ENCODE data around the gene CLTA.
"Not testable (repeated sequence)": the region's sequence is repeated elsewhere in the genome, so short reads cannot be mapped to it uniquely, and the experiment has no call there.

CLTA gene

DNA sequence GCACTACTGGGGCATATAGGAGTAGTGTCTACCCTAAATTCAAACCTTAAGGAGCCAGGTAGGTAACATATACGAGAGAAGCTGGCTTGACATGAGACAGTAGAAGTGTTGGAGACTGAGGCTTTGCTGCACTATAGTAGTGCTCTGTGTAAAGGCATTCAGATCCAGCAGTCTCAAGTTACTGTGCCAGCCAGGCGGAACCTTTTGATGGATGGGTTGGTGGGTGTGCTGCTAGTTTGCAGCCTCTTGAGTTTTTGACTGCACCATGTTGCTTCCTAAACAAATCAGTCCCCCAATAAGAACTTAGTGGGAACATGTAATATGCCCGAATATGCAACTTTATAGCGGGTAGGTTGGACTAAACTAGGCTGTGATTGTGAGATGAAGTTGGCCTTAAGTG is 1.5 kb downstream of the CLTA start:
- DNase-seq, result no peak

DNA sequence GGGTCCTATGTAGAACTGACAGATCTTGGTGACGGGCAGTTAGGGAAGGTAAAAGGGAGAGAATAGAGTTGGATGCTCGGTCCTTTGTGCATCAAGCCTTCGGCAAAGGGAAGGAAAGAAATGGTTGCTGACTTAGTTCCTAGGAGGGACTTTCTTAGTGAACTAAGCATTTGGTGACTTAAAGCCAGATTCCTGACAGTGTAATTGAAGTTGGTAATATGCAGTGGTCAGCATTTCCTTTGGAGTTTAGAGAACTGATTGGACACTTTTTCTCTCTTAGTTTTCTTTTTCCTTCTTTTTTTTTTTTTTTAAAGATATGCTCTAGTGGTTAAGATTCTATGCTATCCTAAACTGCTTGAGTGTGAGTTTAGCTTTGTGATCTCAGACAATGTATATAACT is 2.3 kb downstream of the CLTA start:
- no peak for DNase-seq

DNA sequence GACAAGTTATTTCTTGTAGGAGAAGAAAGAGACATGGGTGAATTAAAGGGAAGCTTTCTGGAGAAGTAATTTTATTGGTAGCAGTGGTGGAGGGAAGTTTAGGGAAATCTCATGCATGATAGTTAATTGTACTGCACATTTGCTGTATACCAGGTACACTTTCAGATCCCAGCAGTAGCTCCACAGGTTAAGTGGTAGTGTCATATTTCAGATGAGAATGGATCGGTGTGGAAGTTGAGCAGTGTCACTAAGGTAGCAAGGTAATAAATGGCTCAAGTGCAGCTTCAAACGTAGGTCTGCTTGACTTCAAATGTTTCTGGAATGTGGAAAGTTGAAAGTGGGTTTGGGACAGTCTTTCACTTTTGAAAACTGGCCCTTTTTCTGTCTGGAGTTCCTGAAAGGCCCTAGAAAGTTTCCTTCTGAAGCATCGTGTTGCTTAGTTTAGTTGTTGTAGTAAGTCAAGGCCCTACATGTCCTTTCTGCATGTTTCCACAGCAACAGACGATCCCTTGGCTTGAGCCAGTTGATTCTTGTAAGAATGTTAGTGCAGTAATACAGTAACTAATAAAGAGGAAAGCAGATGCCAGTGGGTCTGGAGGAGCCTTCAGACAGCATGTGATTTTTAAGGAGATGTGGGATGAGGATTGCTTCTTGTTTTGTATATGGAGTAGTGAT is 3.7 kb downstream of the CLTA start:
- no peak for DNase-seq

DNA sequence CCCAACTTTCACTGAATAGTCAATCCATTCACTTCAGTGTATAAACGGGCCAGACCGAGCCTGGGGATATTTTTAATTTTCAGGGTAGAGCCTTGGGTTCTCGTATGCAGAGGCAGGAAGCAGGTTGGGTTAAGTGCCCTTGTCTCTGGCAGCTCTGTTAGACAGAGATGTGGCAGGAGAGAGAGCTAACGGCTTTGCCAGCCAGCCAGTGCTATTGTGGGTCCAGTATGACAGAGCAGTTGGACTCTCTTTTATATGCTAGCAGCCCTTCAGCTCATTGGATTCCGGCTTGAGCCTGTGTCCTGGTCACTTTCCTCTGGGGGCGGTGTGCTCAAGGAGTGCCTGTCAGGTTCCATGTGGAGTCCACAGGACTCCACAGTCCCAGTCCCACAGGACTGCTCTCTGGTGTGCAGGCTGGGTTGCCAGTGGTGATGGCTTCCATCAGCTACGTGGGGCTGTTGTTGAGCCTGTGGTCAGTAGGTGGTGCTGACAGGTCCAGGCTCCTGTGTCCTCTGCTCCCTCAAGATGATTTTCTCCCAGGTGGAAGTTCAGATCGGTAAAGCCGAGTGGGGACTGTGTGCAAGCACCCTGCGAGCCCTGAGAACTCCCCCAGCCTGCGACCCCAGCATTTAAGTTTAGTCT is 14.3 kb downstream of the CLTA start:
- no peak for DNase-seq

DNA sequence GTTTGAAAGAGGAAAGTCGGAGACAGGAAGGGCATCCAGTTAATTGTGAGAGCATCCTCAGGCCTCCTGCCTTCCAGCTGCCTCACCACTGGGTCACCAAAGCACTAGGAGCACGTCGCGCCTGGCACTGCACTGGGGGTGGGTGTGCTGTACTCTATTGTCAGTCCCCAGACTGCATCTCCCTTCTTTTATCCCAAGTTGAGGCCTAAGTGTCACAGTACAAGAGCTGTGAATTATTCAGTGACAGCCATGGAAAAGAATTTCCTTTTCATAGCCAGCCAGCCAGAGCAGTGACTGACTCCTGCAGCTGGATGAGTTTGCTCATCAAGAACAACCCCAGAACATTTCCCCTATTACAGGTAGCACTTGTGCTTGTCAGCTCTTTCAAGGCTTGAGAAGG is 16.3 kb downstream of the CLTA start:
- no peak for DNase-seq

DNA sequence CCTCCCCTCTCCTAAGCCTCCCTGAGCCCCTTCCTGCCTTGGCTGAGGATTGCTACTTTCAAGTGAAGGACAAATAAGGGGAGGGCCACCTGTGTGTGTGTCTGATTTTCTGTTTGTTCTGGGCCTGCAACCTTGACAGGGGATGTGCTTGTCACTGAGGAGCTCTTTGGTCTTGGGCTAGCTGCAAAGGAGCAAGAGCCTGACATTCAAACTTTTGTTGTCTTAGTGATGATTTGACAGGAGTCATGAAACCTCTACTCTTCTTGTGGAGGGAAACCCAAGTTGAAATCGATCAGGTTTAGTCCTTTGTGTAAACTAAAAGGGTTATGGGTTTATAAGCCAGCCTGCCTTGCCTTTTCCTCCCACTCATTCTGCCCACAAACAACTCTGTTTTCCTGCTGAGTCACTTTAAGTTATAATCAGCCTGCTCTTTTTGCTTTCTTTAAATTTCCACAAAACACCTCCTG is 16.9 kb downstream of the CLTA start:
- DNase-seq, result no peak

DNA sequence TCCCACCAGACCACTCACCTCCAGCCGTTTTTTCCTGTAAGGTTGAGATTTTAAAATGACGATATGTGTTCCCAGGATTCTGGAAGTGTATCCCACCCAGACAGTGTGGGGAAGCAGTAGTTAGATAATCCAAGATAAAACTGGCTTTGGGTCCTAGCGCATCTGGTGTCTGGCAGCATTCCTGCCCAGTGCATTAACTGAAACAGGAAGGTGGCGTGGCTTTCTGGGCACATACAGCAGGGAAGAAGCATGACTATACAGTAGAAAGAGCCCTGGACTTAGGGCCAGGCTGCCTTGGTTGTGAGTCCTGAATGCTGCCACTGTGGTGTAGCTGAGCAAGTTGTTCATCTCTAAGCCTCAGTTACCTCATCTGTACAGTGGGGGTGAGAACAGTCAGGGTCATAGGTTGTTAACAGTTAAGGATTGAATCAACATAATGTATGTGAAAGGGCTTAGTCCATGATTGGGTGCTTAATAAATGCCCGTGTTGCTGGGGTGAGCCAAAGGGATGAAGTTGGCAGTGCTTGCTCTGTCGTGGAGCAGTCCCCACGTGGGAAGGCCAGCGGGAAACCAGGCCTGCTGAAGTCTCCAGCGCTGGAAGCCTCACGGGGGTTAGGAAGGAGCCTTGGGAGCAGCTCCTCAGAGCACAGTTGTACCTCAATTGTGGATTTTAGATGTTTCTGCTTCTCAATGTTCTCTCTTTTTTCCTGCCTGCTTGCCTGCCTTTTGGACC is 18.0 kb downstream of the CLTA start:
- no peak for DNase-seq

DNA sequence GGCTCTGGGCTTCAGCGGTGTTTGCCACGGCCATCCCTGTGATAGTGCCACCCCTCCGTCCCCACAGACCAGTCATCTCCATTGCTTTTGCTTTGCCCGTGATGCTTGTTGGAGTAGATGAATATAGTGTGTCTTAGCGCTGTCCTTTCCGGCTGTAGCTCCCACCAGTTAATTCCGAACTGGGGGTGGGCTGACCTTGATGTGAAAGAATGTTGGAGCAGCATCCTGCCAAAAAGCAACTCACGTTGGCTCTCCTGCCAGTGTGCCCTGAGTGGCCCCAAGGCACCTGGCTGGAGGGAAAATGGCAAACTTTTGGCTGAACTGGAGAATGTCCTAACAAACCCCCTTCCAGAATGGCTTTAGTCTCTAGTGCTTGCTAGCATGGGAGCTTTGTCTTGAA is 20.0 kb downstream of the CLTA start:
- no peak for DNase-seq

DNA sequence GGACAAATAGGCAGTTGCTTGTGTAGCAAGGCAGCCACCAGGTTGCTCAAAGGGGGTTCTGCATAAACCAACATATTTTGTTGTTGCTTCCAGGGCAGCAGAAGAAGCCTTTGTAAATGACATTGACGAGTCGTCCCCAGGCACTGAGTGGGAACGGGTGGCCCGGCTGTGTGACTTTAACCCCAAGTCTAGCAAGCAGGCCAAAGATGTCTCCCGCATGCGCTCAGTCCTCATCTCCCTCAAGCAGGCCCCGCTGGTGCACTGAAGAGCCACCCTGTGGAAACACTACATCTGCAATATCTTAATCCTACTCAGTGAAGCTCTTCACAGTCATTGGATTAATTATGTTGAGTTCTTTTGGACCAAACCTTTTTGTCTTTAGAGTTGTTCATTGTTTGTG is 20.8 kb downstream of the CLTA start:
- DNase-seq, result no peak

DNA sequence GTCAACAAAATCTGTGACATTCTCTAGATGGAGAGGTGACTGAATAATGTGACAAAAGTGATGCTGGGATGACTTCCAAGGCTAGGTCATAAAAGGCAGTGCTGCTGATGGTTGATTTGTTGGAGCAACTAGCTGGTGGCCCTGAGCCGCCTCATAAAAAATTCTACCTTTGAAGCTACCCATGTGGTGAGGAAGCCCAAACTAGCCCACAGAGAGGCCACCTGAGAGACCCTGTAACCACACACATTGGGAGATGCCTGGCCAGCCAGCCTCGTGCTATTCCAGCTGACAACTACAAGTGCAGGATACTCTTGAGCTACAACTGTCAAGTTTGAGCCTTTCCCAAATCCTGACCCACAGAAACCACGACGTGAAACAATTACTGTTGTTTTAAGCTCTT is 22.7 kb downstream of the CLTA start:
- no peak for DNase-seq

DNA sequence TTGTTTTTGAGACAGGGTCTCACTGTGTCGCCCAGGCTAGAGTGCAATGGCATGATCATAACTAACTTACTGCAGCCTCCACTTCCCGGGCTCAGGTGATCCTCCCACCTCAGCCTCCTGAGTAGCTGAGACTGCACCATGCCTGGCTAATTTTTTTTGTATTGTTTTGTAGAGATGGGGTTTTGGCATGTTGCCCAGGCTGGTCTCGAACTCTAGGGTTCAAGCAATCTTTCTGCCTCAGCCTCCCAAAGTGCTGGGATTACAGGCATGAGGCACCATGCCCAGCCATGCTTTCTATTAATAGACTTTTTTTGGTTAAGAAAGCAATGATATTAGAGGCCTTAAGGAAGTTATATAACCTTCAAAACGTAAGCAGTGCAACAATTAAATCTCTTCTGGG is 23.3 kb downstream of the CLTA start:
- no peak for DNase-seq

DNA sequence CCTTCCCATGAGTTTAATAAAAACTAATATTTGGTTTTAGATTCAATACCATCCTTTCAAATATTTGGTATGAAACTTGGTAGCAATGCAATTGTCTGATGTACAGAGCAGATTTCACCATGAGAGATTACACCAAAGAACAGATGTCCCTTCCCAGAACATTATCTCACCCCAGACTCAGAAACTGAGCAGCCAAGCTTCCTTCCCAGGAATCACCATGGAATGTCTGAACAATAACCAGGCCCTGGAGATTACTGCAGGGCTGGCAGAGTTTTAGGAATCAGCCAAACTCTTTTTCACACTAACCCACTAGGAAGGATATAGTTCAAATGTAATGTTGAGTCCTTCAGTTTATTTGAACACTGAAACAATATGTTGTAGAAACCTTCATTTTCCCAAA is 23.9 kb downstream of the CLTA start:
- DNase-seq, result no peak

DNA sequence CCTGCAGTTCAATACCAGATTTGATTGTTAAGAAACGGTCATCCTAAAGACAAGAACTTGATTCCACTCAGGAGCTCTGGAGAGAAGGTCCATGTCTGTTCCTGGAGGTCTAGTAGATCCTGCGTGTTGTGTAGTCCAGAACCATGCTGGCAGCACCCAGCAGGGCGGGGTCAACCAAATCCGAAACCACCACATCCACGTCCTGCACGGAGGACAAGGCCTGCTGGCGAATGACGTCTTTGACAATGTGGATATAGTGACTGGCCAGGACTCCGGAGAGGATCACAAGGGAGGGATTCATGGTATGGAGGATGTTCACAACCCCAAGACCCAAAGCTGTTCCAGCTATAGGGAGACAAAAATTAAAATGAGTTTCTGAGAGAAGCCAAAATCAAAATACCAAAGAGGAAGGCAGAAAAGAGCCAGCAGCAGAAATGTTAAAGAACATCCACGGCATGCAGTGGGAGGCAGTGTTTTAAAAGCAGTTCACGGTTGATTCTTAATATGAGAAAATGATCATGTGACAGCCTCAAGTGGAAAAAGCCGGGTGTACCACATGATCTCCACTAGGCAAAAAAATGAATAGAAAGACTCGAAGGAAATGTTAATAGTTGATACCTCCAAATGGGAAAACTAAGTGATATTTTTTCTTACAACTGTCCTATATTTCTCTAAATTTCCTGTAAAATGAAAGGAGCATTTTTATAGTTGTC is 26.7 kb downstream of the CLTA start:
- DNase-seq, result no peak

DNA sequence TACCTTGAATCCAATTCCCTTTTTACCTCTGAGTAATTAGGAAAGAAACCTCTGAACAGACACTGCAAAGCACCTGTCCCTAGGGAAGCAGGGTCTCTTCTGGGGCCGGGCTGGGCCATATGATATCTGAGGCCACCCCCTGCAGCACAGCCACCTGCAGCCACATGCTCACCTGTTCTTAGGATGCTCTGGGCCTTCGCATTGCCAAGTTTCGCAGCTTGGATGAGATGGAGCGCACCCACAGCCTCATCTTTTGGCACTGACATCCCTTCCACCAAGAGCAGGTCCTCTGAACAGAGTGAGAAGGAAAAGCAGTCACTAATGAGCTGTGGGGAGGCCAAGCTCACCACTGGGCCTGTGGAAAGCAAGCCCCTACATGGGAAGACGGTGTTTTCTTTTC is 27.3 kb downstream of the CLTA start:
- DNase-seq, result no peak

DNA sequence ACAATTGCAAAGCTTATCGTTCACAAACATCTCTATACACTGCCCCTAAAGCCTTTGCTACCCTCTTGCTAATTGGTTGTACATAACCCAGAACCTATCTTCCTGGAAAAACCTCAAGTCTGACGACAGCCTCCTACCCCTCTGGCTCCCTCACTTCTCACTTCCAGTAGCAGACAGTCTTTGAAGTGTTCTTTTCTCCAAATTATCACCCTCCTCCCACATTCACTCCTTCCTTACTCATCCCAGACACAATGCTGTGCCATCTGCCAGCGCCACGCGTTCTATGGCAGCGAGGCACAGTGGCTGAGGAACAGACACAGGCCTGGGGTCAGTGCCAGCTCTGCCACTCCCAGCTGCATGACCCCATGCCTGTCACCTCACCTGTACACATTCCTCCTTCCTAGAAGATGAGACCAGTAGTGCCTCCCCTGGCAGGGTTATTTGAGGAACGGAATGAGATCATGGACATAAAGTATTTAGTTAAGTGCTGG is 27.7 kb downstream of the CLTA start:
- no peak for DNase-seq

DNA sequence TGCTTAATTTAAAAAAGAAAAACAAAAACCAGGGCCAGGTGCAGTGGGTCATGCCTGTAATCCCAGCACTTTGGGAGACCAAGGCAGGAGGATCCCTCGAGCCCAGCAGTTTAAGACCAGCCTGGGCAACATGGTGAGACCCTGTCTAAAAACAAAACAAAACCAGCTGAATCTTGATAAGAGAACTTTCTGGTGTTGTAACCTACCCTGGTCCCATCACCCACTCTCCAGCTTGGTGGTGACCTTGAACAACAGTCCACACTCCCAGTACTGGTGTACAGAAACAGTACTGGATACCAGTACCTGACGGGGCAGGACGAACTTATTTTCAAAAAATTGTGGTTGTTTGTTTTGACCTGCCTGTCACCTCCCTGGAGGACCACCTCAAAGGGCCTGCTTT is 30.9 kb downstream of the CLTA start:
- DNase-seq, result no peak

DNA sequence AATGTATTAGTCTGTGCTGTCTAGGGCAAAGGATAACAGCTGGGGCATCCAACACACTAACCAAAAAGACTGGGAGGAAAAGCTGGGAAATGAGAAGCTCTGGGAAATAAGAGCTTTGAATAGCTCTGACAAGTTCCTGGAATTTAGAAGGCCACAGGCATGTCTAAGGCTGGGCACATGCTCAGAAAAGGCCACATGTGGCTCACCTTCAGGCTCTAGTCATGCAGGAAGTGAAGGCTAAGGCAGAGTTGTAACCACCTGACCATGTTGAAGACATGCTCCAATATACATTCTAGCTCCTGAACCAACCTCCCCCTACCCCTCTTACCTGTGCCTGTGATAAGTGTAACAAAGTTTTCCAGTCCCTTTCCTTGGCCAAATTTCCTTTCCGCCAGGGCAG is 31.7 kb downstream of the CLTA start:
- no peak for DNase-seq

DNA sequence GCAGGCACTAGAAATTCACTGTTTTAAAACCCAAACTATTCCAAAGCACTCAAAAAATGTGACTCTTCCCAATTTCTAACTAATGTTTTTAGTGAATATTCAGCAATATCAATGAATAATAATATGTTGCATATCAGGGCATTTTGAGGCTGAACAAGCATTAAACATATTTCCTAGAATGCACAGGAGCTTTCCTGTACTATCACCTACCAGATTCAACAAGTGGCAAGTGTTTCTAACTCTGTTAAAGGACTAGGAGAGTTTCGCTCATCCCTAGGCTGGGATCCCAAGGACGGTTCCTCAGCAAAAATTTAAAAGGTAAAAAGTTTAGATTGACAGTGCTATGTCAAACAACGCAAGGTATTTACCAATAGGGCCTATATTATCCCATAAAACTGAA is 46.5 kb downstream of the CLTA start:
- no peak for DNase-seq

DNA sequence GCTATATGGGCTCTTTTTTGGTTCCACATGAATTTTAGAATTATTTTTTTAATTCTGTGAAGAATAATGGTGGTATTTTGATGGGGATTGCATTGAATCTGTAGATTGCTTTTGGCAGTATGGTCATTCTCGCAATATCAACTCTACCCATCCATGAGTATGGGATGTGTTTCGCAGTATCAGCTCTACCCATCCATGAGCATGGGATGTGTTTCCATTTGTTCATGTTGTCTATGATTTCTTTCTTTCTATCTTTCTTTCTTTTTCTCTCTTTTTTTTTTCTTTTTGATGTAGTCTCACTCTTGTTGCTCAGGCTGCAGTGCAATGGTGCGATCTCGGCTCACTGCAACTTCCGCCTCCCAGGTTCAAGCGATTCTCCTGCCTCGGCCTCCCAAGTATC is 48.5 kb downstream of the CLTA start:
- not testable (repeated sequence) for DNase-seq

DNA sequence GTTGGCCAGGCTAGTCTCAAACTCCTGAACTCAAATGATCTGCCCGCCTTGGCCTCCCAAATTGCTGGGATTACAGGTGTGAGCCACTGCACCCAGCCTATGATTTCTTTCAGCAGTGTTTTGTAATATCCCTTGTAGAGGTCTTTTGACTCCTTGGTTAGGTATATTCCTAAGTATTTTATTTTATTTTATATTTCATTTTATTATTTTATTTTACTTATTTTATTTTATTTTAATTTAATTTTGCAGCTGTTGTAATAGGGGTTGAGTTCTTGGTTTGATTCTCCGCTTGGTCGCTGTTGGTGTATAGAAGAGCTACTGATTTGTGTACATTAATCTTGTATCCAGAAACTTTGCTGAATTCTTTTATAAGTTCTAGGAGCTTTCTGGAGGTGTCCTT is 49.0 kb downstream of the CLTA start:
- not testable (repeated sequence) for DNase-seq

DNA sequence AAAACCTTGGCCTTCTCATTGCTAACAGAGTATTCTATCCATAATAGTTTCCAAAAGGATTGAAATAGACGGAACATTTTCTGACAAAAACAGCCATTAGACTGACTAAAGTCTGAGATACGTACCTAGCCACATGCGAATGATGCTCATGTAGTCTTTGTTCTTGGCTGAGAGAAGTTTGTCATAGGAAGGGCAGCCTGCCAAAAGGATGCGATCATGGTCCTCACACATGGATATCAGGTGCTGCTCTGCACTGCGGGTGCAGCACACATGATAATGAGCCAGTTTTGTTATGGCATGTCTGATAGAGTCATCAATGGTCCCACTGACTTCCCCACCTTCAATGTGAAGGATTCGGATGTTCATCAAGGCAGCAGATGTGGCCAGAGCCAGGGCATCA is 55.2 kb downstream of the CLTA start:
- DNase-seq, result no peak

DNA sequence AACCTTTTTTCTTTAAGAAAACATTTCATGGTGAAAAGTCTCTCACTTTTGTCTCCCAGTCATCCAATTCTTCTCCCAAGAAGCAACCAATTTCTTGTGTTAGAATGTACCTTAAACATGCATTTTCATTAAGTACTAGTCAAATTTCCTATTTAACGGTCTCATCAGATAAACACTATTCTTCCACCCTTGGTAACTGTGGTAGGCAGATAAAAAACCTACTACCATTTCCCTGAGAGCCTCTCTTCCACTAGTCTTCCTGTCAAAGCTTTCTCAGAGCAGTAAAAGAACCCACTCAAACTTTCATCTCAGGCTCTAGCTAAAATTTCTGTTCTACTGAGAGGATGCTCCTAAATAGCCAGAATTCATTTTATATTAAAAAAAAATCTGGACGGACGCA is 56.6 kb downstream of the CLTA start:
- no peak for DNase-seq

DNA sequence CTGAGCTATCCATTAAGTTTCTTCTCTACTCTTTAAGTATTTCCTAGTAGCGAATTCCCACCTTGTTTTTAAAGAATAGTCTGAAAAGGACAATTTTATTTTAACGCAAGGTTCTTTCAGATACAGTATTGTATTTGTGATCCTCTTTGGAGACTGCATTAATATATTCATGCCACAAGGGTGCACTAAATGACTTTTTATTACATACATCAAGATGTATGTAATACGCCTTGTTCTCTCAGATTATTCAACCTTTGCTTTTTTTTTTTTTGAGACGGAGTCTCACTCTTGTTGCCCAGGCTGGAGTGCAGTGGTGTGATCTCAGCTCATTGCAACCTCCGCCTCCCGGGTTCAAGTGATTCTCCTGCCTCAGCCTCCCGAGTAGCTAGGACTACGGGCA is 57.3 kb downstream of the CLTA start:
- DNase-seq, result not testable (repeated sequence)

DNA sequence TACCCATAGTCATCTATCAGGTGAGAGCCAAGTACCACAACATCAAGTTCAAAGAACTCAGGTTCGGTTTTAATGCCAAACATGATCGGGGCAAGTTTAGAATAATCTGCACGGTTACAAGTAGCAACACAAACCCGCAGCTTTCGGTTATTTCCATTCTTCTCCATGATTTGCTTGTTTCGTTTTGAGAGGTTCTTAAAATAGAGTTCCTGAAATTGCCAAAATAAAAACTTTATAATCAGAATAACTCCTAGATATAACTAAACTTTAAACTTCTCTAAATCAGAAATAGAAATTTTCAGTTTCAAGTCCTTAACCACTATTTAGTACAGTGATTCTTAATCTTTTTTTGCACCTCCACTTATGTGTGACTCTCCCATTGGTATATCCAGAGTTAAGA is 58.5 kb downstream of the CLTA start:
- no peak for DNase-seq

Data from left hindlimb (tissue), 1 donor.